Fibroblast of peridontal ligament (primary cell): ENCODE data around the gene HPCAL1.
A peak's percentile ranks its signal among the peaks of the same experiment; 100 is the strongest.

Source experiments
- DNase-seq: peaks from one replicate; pipeline ENCODE4 v3.0.0-alpha.2; 2010; ENCODE audit errors: extremely low read depth

The HPCAL1 gene

DNA sequence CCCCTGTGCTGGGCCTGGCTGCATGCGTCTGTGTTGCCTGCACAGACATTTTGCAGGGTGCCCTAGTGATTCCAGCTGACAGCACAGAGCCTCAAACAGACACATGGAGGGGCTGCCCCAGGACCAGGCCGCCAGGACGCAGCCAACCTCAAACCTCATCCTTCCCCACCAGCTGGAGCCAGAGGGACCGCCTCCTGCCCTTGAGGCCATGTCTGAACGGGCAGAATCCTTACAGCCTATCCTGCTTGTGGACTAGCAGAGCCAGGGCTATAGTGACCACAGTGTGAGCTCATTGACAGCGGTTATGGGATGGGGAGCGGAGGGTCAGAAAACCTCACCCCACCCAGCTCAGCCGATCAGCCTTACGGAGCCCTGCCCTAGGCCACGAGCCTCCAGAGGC lies 123.0 kb downstream of the HPCAL1 start:
- DNase-seq: no peak

- DNase-seq: no peak
Observed at GRCh38 chr2:10426726-10427617, 124.3 kb downstream of the HPCAL1 start.

DNA sequence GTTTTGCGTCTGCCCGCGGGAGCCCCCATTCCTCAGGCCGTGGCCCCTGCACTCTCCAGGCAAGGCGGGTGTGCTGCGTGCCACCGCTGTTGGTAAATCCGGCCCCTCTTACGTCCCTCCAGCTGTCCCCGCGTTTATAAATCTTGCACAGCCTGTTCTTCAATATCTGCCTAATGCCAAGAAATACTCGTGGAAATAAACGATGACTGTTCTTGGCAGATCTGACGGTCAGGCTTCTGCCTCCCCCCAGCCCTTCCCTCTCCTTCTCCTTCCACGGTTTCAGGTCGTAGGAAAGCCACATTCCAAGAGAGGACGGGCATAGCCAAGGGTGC lies 124.9 kb downstream of the HPCAL1 start:
- no peak for DNase-seq

DNA sequence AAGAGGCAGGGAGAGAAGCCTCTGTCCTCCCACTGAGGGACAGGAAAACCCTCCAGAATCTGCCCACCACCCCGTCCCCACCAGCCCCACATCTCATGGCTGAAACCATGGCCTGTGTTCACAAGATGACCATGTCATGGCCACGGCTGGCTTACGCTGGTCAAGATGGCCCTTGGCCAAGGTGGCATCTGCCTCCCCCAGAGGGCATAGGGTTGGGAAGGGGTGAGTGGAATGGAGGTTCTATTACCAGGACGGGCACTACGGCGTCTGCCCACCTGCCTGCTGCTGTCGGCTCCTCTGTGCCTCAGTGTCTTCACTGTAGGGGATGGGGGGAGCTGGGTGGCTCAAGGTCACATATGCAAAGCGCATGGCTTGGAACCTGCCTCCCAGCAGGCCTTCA lies 125.7 kb downstream of the HPCAL1 start:
- no peak for DNase-seq

GRCh38 chr2:10428924-10429323 lies 126.2 kb downstream of the HPCAL1 start:
- no peak for DNase-seq

- DNase-seq: no peak
Observed at GRCh38 chr2:10430886-10431622, 128.3 kb downstream of the HPCAL1 start.

- DNase-seq: no peak
Observed at GRCh38 chr2:10431797-10432196, 129.1 kb downstream of the HPCAL1 start.

- no peak for DNase-seq
Observed at GRCh38 chr2:10432311-10433181, 129.8 kb downstream of the HPCAL1 start.

DNA sequence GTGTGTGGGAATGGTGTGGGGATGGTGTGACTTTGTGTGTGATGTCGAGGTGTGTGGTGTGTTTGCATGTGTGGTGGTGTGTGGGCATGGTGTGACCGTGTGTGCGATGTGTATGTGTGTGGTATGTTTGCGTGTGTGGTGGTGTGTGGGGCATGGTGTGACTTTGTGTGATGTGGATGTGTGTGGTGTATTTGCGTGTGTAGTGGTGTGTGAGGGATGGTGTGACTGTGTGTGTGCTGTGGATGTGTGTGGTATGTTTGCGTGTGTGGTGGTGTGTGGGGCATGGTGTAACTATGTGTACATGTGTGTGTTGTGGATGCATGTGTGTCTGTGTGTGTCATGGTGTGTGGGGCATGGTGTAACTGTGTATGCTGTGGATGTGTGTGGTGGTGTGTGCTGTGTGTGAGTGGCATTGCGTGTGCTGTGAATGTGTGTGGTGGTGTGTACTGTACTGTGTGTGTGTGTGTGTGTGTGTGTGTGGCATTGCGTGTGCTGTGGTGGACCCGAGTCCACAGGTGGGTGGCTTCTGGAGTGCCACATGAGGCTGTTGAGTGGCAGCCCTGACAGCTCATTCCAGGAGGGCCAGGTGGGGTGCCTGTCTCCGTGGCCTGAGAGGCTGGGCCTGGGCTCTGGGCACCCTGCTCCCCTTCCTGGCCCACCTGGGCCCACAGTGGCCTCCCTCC lies 130.7 kb downstream of the HPCAL1 start:
- DNase-seq: no peak

DNA sequence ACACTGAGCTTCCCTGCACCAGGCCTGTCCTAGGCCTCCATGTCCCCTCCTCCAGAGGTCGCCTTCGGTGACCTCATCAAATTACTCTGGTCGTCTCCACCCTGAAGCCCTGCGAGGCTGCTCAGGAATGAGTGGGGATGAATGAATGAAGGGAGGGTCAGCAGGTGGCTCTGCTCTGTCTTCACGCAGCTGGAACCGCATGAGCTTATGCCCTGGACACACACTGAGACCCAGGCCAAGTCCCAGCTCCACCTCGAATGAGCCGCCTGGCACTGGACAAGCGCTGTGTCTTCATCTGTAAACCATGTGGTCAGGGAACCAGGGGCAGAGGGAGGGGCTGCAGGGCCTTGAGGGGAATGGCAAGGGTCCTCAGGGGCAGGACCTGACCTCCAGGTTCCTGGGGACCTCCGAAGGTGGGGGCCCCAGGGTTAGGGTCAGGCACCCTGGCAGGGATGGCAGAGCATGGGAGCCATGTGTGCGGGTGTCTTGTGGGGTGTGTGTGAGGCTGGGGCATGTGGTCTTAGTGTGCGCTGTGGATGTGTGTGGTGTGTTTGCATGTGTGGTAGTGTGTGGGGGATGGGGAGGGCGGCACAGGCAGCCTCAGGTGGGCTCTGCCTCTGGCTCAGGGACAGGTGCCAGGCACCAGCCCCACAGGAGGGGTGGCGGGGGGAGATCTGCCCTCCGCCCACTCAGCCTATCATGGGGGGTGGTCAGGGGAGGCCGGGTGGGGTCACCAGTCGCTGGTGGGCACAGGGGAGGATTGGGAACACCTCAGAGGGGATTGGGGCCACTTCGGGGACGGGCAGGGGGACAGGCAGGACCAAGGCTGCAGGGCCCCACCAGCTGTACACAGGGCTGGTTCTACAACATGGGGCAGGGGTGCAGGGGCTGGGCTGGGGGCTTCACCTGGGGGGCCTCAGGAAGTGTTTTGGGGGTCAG lies 131.5 kb downstream of the HPCAL1 start:
- no peak for DNase-seq

DNA sequence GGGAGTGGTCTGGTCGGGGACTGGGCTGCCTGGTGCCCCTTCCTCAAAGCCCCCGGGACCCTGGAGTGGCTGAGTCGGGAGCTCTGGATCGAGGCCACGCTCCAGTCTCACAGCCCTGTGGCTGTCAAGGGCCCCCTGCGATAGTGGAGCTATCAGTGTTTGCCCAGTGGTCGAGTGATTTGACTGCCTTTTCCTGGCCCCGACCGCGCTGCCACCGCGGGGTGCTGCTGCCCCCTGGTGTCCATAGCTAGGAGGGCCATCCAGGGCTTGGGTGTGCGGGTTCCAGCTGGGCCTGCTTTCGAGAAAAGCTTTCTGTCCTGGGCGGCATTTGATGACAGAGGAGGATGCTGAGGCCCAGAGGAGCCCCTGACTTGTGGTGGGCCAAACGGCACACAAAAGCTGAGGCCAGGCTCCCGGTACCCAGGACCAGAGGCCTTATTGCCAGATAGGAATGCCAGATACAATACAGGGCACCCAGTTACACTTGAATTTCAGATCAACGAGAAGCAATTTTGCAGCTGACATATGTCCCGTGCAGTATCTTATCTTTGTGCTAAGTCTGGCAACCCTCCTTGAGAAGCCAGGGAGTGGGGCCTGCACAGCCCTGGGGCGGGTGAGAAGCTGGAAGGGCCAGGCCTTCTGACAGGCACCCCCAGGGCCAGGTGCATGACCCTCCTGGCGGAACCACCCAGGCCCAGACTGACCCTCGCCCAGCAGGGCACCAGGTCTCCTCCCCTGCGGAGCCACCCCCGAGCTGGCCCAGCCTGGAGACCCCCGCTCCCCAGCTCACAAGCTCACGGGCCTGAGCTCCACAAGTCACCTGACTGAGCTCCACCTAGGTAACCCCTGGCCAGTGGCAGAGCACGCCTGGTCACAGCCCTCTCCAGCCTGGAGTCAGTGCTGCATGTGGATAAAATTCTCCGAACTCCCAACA lies 132.4 kb downstream of the HPCAL1 start:
- DNase-seq: peak; percentile 59

DNA sequence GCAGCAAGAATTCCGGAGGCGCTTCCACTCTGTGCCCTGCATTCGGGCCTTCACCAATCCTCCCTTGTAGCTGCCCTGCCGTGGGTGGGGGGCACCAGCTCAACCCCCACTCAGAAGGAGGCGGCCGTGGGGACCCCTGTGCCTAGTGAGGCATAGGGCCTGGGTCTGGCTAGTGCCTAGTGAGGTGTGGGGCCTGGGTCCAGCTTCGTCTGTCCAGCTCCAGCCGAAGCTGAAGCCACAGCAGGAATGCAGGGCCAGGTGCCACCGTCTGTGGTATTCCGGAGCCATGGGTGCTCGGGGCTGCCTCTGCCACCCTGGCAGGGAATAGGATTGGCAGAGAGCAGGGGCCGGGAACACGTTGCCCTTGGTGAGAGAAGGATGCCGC lies 133.1 kb downstream of the HPCAL1 start:
- DNase-seq: no peak

DNA sequence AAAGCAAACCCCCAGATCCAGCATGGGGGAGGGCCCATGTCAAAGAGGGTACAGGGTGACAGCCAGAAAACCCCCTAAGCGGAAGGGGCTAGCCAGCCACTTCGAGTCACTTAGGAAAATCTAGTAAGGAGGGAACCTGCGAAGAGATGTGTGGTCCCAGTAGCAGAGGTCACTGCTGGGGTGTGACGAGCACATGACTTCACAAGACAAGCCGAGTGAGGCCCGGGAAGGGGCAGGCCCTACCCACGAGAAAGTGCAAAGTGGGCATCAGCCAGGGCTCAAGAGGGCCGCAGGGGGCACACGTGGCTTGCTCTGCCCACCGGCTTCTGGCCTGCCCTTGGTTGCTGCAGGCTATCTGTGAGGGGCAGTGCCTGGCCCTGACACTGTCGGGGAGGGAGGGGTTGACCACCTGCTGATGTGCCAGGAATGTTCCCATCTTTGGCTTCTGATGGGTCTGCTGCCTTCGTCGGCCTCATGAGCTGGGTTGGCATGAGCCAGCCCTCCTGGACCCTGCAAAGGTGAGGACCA lies 133.9 kb downstream of the HPCAL1 start:
- DNase-seq: no peak

GRCh38 chr2:10437806-10438205 lies 135.1 kb downstream of the HPCAL1 start:
- no peak for DNase-seq

DNA sequence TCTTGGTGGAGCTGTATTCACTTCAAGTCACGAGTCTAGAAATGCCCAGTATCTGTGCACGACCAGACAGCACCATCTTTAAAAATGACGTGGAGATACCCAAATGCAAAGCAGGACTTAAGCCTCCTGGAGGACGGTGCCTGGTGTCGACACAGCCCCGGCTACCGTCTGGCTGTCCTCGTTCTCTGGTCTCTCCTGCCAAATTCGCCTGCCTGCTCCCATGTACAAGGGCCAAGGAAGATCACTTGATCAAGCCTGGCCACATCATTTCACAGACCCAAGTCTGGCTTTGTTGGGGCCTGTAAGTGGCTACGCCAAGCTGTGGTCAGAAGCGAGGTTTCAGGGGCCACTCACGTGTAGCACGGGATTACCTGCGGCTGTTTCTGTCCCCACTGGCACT lies 136.0 kb downstream of the HPCAL1 start:
- DNase-seq: no peak

GRCh38 chr2:10439185-10439879 lies 136.6 kb downstream of the HPCAL1 start:
- peak; percentile 36 for DNase-seq

GRCh38 chr2:10439971-10440370 lies 137.3 kb downstream of the HPCAL1 start:
- no peak for DNase-seq

DNA sequence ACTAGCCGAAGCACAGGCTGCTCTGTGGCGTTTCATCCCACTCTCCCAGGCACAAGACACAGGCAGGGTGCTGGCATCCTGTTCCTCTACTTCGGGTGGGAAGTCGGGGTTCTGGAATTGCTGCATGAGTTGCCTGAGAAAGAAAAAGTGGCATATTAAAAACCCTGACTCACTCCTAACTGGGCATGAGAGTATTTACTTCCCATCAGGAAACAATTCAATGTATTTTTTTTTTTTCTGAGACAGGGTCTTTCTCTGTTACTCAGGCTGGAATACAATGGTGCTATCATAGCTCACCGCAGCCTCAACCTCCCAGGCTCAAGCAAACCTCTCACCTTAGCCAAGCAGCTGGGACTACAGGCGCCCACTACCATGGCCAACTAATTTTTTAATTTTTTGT lies 138.0 kb downstream of the HPCAL1 start:
- no peak for DNase-seq

GRCh38 chr2:10441948-10442347 lies 139.2 kb downstream of the HPCAL1 start:
- no peak for DNase-seq
